PFSK-1 (cell line): Measurements from ENCODE around the gene DUSP15.

Experiments
- POLR2AphosphoS5 ChIP-seq: IDR thresholded peaks from 2 replicates; pipeline ENCODE4 v1.6.1; 2012; ENCODE audit warnings: low read depth, mild to moderate bottlenecking, control low read depth, low read length, moderate library complexity
- TAF1 ChIP-seq: IDR thresholded peaks from 2 replicates; pipeline ENCODE4 v1.6.1; 2012; ENCODE audit warnings: low read length, control low read depth, borderline replicate concordance; ENCODE audit not compliant: insufficient read depth

DNA sequence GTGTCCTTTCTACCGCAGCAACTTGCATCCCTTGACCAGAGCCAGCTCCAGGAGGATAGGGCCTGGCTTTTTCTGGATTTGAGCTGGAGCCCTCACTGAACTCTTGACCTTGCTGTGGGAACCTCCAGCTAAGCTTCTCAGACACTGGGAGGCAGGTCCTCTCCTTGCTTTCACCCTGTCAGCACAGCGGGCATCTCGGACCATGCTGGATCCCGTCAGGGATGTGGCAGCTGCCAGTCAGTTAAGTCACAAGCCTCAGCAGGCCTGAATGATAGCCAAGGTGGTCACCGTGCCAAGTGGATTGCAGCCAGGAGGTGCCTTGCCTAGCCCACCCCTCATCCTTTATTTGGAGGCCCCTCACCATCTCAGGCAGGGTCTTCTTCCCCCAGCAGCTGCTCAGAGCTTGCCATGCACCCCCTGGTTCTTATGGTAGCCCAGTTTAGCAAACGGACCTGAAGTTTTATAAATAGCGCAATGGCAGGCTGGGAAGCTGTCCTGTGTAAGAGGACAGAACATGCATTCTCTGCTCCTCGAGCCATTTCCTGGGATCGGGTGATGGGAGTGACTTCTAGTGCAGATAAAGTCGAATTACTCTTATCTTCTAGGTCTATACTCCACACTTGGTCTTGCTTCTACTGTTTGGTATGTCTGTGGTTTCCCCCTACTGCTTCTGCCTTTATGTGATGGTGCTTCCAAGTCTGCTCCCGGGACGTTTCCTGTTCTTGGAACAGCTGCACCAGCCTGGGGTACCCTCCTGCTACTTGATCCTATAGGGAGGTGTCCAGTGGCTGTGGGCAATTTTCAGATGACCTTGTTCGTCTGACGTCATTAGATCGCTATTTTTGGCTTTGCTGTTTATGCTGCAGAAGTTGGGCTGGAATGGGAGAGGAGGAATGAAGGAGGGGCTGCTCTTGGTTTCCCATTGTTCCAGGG, 58.3 kb downstream of the DUSP15 start:
- no peak for TF ChIP-seq TAF1
- TF ChIP-seq POLR2AphosphoS5: no peak
